GM19467 (cell line): ENCODE data around the gene CAMK2D.
"Not testable (repeated sequence)": the region's sequence is repeated elsewhere in the genome, so short reads cannot be mapped to it uniquely, and the experiment has no call there.

Source experiments
- ATAC-seq: cut with Tn5 transposase; IDR thresholded peaks from one replicate; pipeline ENCODE4 v1.9.1; 2021; ENCODE audit warnings: mild to moderate bottlenecking, moderate library complexity; ENCODE audit not compliant: unreplicated experiment

The CAMK2D gene

GRCh38 chr4:113761620-113762185 lies at the start of gene CAMK2D:
Gene CAMK2D, minus strand, starts transcription at chr4:113761738. Its CDS starts 670 bp downstream, at chr4:113761068.
- peak; percentile 49 for ATAC-seq

- no peak for ATAC-seq
Observed at GRCh38 chr4:113810906-113811305, 49.4 kb upstream of the CAMK2D start.

GRCh38 chr4:113809311-113809710 lies 47.8 kb upstream of the CAMK2D start:
- ATAC-seq, result no peak

GRCh38 chr4:113806850-113807249 lies 45.3 kb upstream of the CAMK2D start:
- ATAC-seq, result no peak

- ATAC-seq, result no peak
Observed at GRCh38 chr4:113801882-113802281, 40.3 kb upstream of the CAMK2D start.

- not testable (repeated sequence) for ATAC-seq
Observed at GRCh38 chr4:113796381-113796780, 34.8 kb upstream of the CAMK2D start.

GRCh38 chr4:113790478-113790877 lies 28.9 kb upstream of the CAMK2D start:
- ATAC-seq, result no peak

- no peak for ATAC-seq
Observed at GRCh38 chr4:113788888-113789287, 27.4 kb upstream of the CAMK2D start.

- ATAC-seq, result no peak
Observed at GRCh38 chr4:113785781-113786180, 24.2 kb upstream of the CAMK2D start.

- ATAC-seq, result no peak
Observed at GRCh38 chr4:113784497-113785250, 23.1 kb upstream of the CAMK2D start.

GRCh38 chr4:113783701-113784100 lies 22.2 kb upstream of the CAMK2D start:
- ATAC-seq, result no peak

- ATAC-seq, result no peak
Observed at GRCh38 chr4:113783289-113783688, 21.8 kb upstream of the CAMK2D start.

GRCh38 chr4:113781439-113782040 lies 20.0 kb upstream of the CAMK2D start:
- ATAC-seq, result no peak

- ATAC-seq, result no peak
Observed at GRCh38 chr4:113776679-113777078, 15.1 kb upstream of the CAMK2D start.

- ATAC-seq, result no peak
Observed at GRCh38 chr4:113776016-113776415, 14.5 kb upstream of the CAMK2D start.

GRCh38 chr4:113773756-113774155 lies 12.2 kb upstream of the CAMK2D start:
- no peak for ATAC-seq

- ATAC-seq, result no peak
Observed at GRCh38 chr4:113773014-113773413, 11.5 kb upstream of the CAMK2D start.

- no peak for ATAC-seq
Observed at GRCh38 chr4:113772319-113772718, 10.8 kb upstream of the CAMK2D start.

GRCh38 chr4:113769744-113770143 lies 8.2 kb upstream of the CAMK2D start:
- no peak for ATAC-seq

GRCh38 chr4:113768952-113769351 lies 7.4 kb upstream of the CAMK2D start:
- no peak for ATAC-seq

- ATAC-seq, result no peak
Observed at GRCh38 chr4:113766882-113767281, 5.3 kb upstream of the CAMK2D start.

- ATAC-seq, result no peak
Observed at GRCh38 chr4:113764720-113765264, 3.3 kb upstream of the CAMK2D start.
